ENCODE data around the gene NAALADL2.

GRCh38 chr3:175105066-175105465 lies 245.9 kb downstream of the NAALADL2 start:
- TF ChIP-seq EZH2 (IDR thresholded peaks at IDR 0.05; ENCODE audit: low read length, missing control alignments): no peak
- TF ChIP-seq CTCF (conservative IDR thresholded peaks at IDR 0.05 in 1 of 2, IDR thresholded peaks at IDR 0.05 in 1 of 2; ENCODE audit: low read depth in 1 of 2, low read length in 2 of 2): no peak
